IMR-90 (cell line): ENCODE data around the gene RORC. TPM values are rescaled to one million over a fixed set of nuclear protein-coding genes. Genes with fewer than 3 reads are reported as not detected.

Source experiments
- ATAC-seq: fragments of 200-7000 bp; cut with Tn5 transposase; 2 replicates; pipeline ENCODE4 v1.9.1; 2020; ENCODE audit warnings: low read depth, mild to moderate bottlenecking, moderate library complexity
- BruUV-seq: library from RNA; stranded (reverse); fragments of 400-500 nt; replicated peaks from 2 replicates; lab custom pipeline; 2021; lab: Mats Ljungman, UMichigan
- CTCF ChIA-PET: fragments of 300-600 bp; formaldehyde crosslinking; extraction: SDS; loops from one replicate; lab custom pipeline; 2021; ENCODE audit warnings: antibody characterized with exemption; lab: Yijun Ruan, JAX
- POLR2A ChIA-PET: fragments of 300-600 bp; sonication (Branson Sonifier 250); formaldehyde crosslinking; loops from one replicate; lab custom pipeline; 2022; ENCODE audit warnings: antibody characterized with exemption; ENCODE audit not compliant: unreplicated experiment; lab: Charles Lee
- DNase-seq: peaks from one replicate; pipeline ENCODE4 v3.0.0; 2013
- H2AFZ ChIP-seq: replicated peaks from 2 replicates; pipeline ENCODE3; 2013; ENCODE audit warnings: low read length, mild to moderate bottlenecking; ENCODE audit not compliant: poor library complexity
- H2AK5ac ChIP-seq: 2 replicates; pipeline ENCODE4 v1.6.1; 2013; ENCODE audit warnings: low read depth, low read length, inconsistent platforms
- H2AK9ac ChIP-seq: replicated peaks from 2 replicates; pipeline ENCODE3; 2013; ENCODE audit warnings: mild to moderate bottlenecking, low read depth, low read length, moderate library complexity; ENCODE audit not compliant: poor library complexity
- H2BK120ac ChIP-seq: 2 replicates; pipeline ENCODE4 v1.6.1; 2013; ENCODE audit warnings: low read depth, low read length, inconsistent platforms
- H2BK15ac ChIP-seq: 3 replicates; pipeline ENCODE4 v1.6.1; 2013; ENCODE audit warnings: low read depth, low read length, inconsistent platforms
- H2BK20ac ChIP-seq: 2 replicates; pipeline ENCODE4 v1.6.1; 2013; ENCODE audit warnings: low read depth, mild to moderate bottlenecking, inconsistent platforms, low read length, moderate library complexity
- H2BK5ac ChIP-seq: 2 replicates; pipeline ENCODE4 v1.6.1; 2013; ENCODE audit warnings: mild to moderate bottlenecking, low read depth, low read length, inconsistent platforms; ENCODE audit not compliant: poor library complexity, severe bottlenecking
- H3K14ac ChIP-seq: replicated peaks from 2 replicates; pipeline ENCODE4 v1.6.1; 2013; ENCODE audit warnings: low read depth, low read length, inconsistent platforms
- H3K18ac ChIP-seq: 2 replicates; pipeline ENCODE4 v1.6.1; 2013; ENCODE audit warnings: low read depth, low read length, control low read depth
- H3K23ac ChIP-seq: 2 replicates; pipeline ENCODE4 v1.6.1; 2013; ENCODE audit warnings: low read depth, low read length, inconsistent platforms
- H3K27ac ChIP-seq: 2 replicates; pipeline ENCODE4 v1.5.1; 2013; ENCODE audit warnings: mild to moderate bottlenecking, control low read depth, low read length; ENCODE audit not compliant: insufficient read depth
- H3K27me3 ChIP-seq: 2 replicates; pipeline ENCODE4 v1.6.1; 2013; ENCODE audit warnings: low read length; ENCODE audit not compliant: control insufficient read depth, insufficient read depth
- H3K36me3 ChIP-seq: 2 replicates; pipeline ENCODE4 v1.6.1; 2013; ENCODE audit warnings: low read length, mixed read lengths; ENCODE audit not compliant: control insufficient read depth, insufficient read depth
- H3K4ac ChIP-seq: 2 replicates; pipeline ENCODE4 v1.6.1; 2013; ENCODE audit warnings: low read depth, low read length, inconsistent platforms
- H3K4me1 ChIP-seq: 2 replicates; pipeline ENCODE4 v1.6.1; 2013; ENCODE audit warnings: low read length, mixed read lengths; ENCODE audit not compliant: control insufficient read depth, insufficient read depth
- H3K4me2 ChIP-seq: 2 replicates; pipeline ENCODE4 v1.6.1; 2013; ENCODE audit warnings: low read depth, mild to moderate bottlenecking, control low read depth, low read length, moderate library complexity
- H3K4me3 ChIP-seq: 2 replicates; pipeline ENCODE4 v1.5.1; 2013; ENCODE audit warnings: low read depth, mild to moderate bottlenecking, control low read depth, low read length, moderate library complexity; ENCODE audit not compliant: insufficient read depth
- H3K56ac ChIP-seq: 2 replicates; pipeline ENCODE4 v1.6.1; 2013; ENCODE audit warnings: low read length, inconsistent platforms; ENCODE audit not compliant: insufficient read depth; ENCODE audit errors: extremely low read depth
- H3K79me1 ChIP-seq, 2 experiments: 2 replicates each; pipeline ENCODE4 v1.6.1; 2013; ENCODE audit warnings: low read length in 2 of 2, inconsistent platforms in 1 of 2, low read depth in 1 of 2
- H3K9ac ChIP-seq: 2 replicates; pipeline ENCODE4 v1.6.1; 2013; ENCODE audit warnings: low read depth, low read length, control low read depth
- H3K9me1 ChIP-seq: 2 replicates; pipeline ENCODE4 v1.6.1; 2013; ENCODE audit warnings: low read length, inconsistent platforms; ENCODE audit not compliant: insufficient read depth
- H3K9me3 ChIP-seq: 2 replicates; pipeline ENCODE4 v1.6.1; 2013; ENCODE audit warnings: low read length; ENCODE audit not compliant: control insufficient read depth, insufficient read depth
- H4K20me1 ChIP-seq: 2 replicates; pipeline ENCODE4 v1.6.1; 2013; ENCODE audit warnings: low read length, inconsistent platforms; ENCODE audit not compliant: insufficient read depth
- H4K5ac ChIP-seq: 2 replicates; pipeline ENCODE4 v1.6.1; 2013; ENCODE audit warnings: mild to moderate bottlenecking, low read depth, low read length, control low read depth
- H4K8ac ChIP-seq, 2 experiments: 2 replicates each; pipeline ENCODE4 v1.6.1; 2013; ENCODE audit warnings: low read depth in 2 of 2, low read length in 2 of 2, control low read depth in 1 of 2, inconsistent platforms in 1 of 2
- H4K91ac ChIP-seq: 2 replicates; pipeline ENCODE4 v1.6.1; 2013; ENCODE audit warnings: low read depth, low read length, inconsistent platforms; ENCODE audit not compliant: insufficient read depth
- CEBPB ChIP-seq: IDR thresholded peaks from 2 replicates; pipeline ENCODE4 v1.6.1; 2012; ENCODE audit warnings: low read depth, low read length, improper control_type of control experiment
- MXI1 ChIP-seq: IDR thresholded peaks from 2 replicates; pipeline ENCODE4 v1.6.1; 2012; ENCODE audit warnings: low read depth, mild to moderate bottlenecking, low read length, moderate library complexity, borderline replicate concordance
- POLR2A ChIP-seq: IDR thresholded peaks from 2 replicates; pipeline ENCODE4 v1.6.1; 2012; ENCODE audit warnings: mild to moderate bottlenecking, low read depth, low read length
- RFX5 ChIP-seq: IDR thresholded peaks from 2 replicates; pipeline ENCODE4 v1.8.0; 2012; ENCODE audit warnings: low read depth, mild to moderate bottlenecking, low read length, moderate library complexity
- WGBS, 2 experiments: methylation state at CpG; one replicate each; pipeline versions ENCODE4 v1.1.5 to v1.1.7; 2013; ENCODE audit warnings: missing lambda C conversion rate in 2 of 2; ENCODE audit not compliant: insufficient read length in 1 of 2; ENCODE audit errors: extremely low coverage in 2 of 2; 5-methylcytosine and 5-hydroxymethylcytosine counted together
- dilution Hi-C: fragments of 300-500 bp; cut with HindIII; formaldehyde crosslinking; loops from one replicate; pipeline ENCODE4 v1.14.3; 2018; ENCODE audit warnings: low sequenced_read_pairs; ENCODE audit not compliant: unreplicated experiment
- in situ Hi-C: fragments of 300-500 bp; cut with MboI; formaldehyde crosslinking; loops from 3 replicates; pipeline ENCODE4 v1.14.3; 2019; ENCODE audit warnings: low sequenced_read_pairs, inconsistent platforms, mixed read lengths
- intact Hi-C: fragments of 100-400 bp; cut with micrococcal nuclease; formaldehyde crosslinking; loops from 2 replicates; pipeline ENCODE4 v1.10.0; 2022
- polyA plus RNA-seq, 3 experiments: library from polyadenylated mRNA; depleted of rRNA; stranded (reverse); fragments of >200 nt; gene quantifications; 2 replicates each; pipeline ENCODE4 v1.2.3, GENCODE V29; 2012; ENCODE audit warnings: low replicate concordance in 1 of 3
- total RNA-seq: library from RNA; depleted of rRNA; stranded (reverse); fragments of >200 nt; gene quantifications from 2 replicates; pipeline ENCODE4 v1.2.3, GENCODE V29; 2012

The RORC gene
- total and polyA plus RNA-seq, 2 of the 4 experiments (the other 2 are of a cell fraction), result not detected

- no peaks in the 10 kb centered on the region for H3K9me3 ChIP-seq
- no peak overlapping the region for H4K8ac ChIP-seq
- no peak for TF ChIP-seq CEBPB
- TF ChIP-seq POLR2A, result no peak
- TF ChIP-seq MXI1, result no peak
- no peak for TF ChIP-seq RFX5
- H3K27me3 ChIP-seq, result peaks cover 58% of the 10 kb centered on the region
- no peak overlapping the region for H2BK20ac ChIP-seq
- no CpG with 5 or more reads among the region's 3 CpGs for WGBS, 2 experiments
- no peaks in the 10 kb centered on the region; the same call in 1 of the 2 replicates for H3K4me1 ChIP-seq
- ChIA-PET CTCF (no interaction called here), POLR2A (no interaction called here)
- BruUV-seq, result no TSS peak
- no peak overlapping the region for H3K18ac ChIP-seq
- H2AFZ ChIP-seq, result peak overlapping the region; percentile 19
- intact Hi-C loops, result loop anchor here (10.0 kb wide), 1 partner anchor 289 kb away; the partner anchor contains the start of gene TUFT1
- no peak overlapping the region for H3K14ac ChIP-seq
- no peak overlapping the region for H2BK120ac ChIP-seq
- H3K4me3 ChIP-seq, result no peak overlapping the region
- H2BK5ac ChIP-seq, result no peak overlapping the region
- in situ Hi-C loops, result no loop called here
- no peak overlapping the region for H4K91ac ChIP-seq
- H4K20me1 ChIP-seq, result no peaks in the 10 kb centered on the region
- H3K36me3 ChIP-seq, result no peaks in the 10 kb centered on the region
- H2AK9ac ChIP-seq, result no peak overlapping the region
- dilution Hi-C loops, result no loop called here
- ATAC-seq, result no peak
- no peak overlapping the region for H3K9ac ChIP-seq
- no peak overlapping the region for H4K5ac ChIP-seq
- H2AK5ac ChIP-seq, result no peak overlapping the region
- H3K27ac ChIP-seq, result no peak overlapping the region
- H3K9me1 ChIP-seq, result no peaks in the 10 kb centered on the region
- no peak overlapping the region for H3K4ac ChIP-seq
- DNase-seq, result no peak
- no peak overlapping the region for H3K56ac ChIP-seq
- H3K4me2 ChIP-seq, result no peak overlapping the region
- no peak overlapping the region for H2BK15ac ChIP-seq
- H3K79me1 ChIP-seq, result no peaks in the 10 kb centered on the region
- no peak overlapping the region for H3K23ac ChIP-seq
Observed at GRCh38 chr1:151834239-151834638, 2.6 kb upstream of the RORC start.
